ENCODE results near the gene OR7C2.

The OR7C2 gene

GRCh38 chr19:14944456-14944855 lies 3.2 kb downstream of the OR7C2 start:
- no peak for TF ChIP-seq CTCF (IDR thresholded peaks at IDR 0.05)

GRCh38 chr19:14949876-14950275 lies 8.6 kb downstream of the OR7C2 start:
- TF ChIP-seq CTCF (IDR thresholded peaks at IDR 0.05), result no peak

GRCh38 chr19:14950421-14950820 lies 9.1 kb downstream of the OR7C2 start:
- no peak for TF ChIP-seq CTCF (IDR thresholded peaks at IDR 0.05)

- TF ChIP-seq CTCF (IDR thresholded peaks at IDR 0.05), result no peak
Measured at GRCh38 chr19:14952767-14953166, 11.5 kb downstream of the OR7C2 start.

- no peak for TF ChIP-seq CTCF (IDR thresholded peaks at IDR 0.05)
Measured at GRCh38 chr19:14954071-14954655, 12.9 kb downstream of the OR7C2 start.

GRCh38 chr19:14957464-14957863 lies 16.2 kb downstream of the OR7C2 start:
- TF ChIP-seq CTCF (IDR thresholded peaks at IDR 0.05), result no peak

- TF ChIP-seq CTCF (IDR thresholded peaks at IDR 0.05), result no peak
Measured at GRCh38 chr19:14959263-14959662, 18.0 kb downstream of the OR7C2 start.
